ENCODE results near the gene GHR.

Gene GHR

GRCh38 chr5:42770003-42770402, 346.8 kb downstream of the GHR start:
- no peak for TF ChIP-seq CTCF (conservative IDR thresholded peaks at IDR 0.05)
- H3K27ac ChIP-seq = no peak overlapping the region
